Measurements from ENCODE around the gene GMCL1. TPM values are rescaled to one million over a fixed set of nuclear protein-coding genes. Genes with fewer than 3 reads are reported as not detected.

Gene GMCL1
- total RNA-seq, 1 donor from 2014 or later = 8.7 TPM

GRCh38 chr2:69789175-69789721 lies 40.2 kb upstream of the GMCL1 start:
- no peak overlapping the region for H3K4me3 ChIP-seq (ENCODE audit: low read depth, low read length)
- no peak for TF ChIP-seq CTCF (conservative IDR thresholded peaks at IDR 0.05; ENCODE audit: low read depth, low read length)
- DNase-seq (ENCODE audit: low read depth) = peak; percentile 91

DNA sequence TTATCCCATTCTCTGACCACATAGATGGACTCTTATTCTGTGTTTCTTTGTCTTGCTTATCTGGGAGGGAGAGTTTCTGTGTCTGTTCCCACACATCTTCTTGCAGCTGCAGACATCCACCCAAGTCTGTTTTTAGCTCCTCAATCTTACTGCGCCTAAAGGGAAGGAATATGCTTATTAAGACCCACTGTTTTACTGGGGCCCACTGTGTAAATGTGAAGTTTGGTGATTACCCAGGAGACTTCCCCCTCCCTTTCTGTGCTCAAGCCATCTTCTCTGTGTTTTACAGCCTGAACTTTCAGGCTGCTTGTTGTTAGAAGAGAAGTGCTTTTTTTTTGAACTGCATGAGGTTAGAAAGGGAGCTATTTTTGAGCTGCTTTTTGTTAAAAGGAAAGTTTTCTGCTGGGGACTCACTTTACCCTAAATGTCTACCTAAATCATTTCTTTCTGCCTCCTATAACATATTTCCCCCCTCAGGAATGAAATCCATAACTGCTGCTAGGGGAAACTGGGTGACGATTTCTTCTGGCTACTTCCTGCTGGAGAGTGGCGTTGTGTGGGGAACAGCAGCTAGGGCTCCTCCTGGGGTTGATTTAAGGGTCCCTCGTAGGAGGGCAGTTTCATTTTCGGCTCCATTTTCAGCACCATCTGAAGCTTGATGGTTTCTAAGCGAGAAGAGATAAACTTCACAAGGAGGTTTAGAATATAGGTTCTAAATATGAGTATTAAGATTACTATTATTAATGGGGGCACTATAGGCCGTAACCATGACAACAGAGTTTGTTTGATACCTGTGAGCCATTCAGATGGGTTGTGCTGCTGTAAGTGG lies 39.5 kb upstream of the GMCL1 start:
- TF ChIP-seq CTCF (conservative IDR thresholded peaks at IDR 0.05; ENCODE audit: low read depth, low read length) = no peak
- no peak overlapping the region for H3K4me3 ChIP-seq (ENCODE audit: low read depth, low read length)
- no peak for DNase-seq (ENCODE audit: low read depth)

DNA sequence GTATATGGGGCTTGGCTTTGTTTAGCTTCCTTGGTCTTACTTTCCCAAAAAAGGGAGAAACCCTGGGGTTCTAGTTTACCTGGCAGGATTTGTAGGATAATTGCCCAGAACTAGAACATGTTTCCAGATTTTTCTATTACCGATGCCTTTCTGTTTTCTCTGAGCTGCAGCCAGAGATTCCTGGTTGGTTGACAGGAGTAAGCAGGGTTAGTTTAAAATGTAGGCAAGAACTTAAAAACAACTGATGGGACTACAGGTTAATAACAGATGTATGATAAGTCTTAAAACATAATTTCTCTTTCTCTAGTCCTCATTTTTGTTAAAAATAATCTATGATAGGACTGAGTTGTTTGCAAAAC lies 38.9 kb upstream of the GMCL1 start:
- no peak overlapping the region for H3K4me3 ChIP-seq (ENCODE audit: low read depth, low read length)
- no peak for DNase-seq (ENCODE audit: low read depth)
- no peak for TF ChIP-seq CTCF (conservative IDR thresholded peaks at IDR 0.05; ENCODE audit: low read depth, low read length)

- no peak for TF ChIP-seq CTCF (conservative IDR thresholded peaks at IDR 0.05; ENCODE audit: low read depth, low read length)
- no peak for DNase-seq (ENCODE audit: low read depth)
- H3K4me3 ChIP-seq (ENCODE audit: low read depth, low read length) = no peak overlapping the region
These were observed 38.4 kb upstream of the GMCL1 start for GRCh38 chr2:69791045-69791444.

DNA sequence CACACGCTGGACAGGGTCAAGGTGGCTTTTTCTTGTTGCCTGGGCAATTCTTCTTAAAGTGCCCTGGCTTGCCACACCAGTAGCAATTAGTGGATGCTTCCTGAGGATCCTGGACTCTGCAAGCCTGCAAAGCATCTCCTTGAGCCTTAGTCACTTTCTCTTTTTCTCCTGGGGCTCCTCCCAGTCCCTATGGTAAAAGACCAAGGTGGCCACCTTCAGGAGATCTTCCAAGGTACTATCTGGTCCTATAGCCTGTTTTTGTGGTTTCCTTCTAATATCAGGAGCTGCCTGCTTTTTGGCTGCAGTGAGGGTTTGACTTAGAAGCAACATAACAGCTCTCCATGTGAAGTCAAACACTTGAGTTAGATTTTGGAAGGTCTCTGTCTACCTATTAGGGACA lies 33.3 kb upstream of the GMCL1 start:
- no peak for TF ChIP-seq CTCF (conservative IDR thresholded peaks at IDR 0.05; ENCODE audit: low read depth, low read length)
- H3K4me3 ChIP-seq (ENCODE audit: low read depth, low read length) = no peak overlapping the region
- no peak for DNase-seq (ENCODE audit: low read depth)

- DNase-seq (ENCODE audit: low read depth) = no peak
- H3K4me3 ChIP-seq (ENCODE audit: low read depth, low read length) = no peak overlapping the region
- TF ChIP-seq CTCF (conservative IDR thresholded peaks at IDR 0.05; ENCODE audit: low read depth, low read length) = no peak
These were observed 32.2 kb upstream of the GMCL1 start for GRCh38 chr2:69797235-69797634.

DNA sequence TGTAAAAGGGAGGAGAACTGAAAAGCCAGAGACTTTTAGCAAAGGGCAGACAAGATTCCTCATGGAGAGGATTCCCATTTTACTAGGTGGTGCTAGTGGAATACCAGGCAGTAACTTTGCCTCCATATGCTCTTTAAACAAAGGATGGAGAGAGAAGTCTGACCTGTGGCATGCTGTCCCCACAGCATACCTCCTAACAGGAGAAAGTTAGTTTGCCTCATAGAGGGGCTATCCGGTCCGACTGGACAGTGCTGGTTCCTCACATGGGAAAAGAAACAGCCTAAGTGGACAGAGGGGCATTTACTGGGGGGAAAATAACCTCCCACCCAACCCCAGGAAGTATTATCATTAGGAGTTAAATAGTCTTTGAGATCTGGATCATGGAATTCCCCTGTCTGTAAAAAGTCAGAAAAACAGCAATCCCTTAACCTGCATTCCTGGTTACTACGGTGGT lies 31.6 kb upstream of the GMCL1 start:
- TF ChIP-seq CTCF (conservative IDR thresholded peaks at IDR 0.05; ENCODE audit: low read depth, low read length) = no peak
- H3K4me3 ChIP-seq (ENCODE audit: low read depth, low read length) = no peak overlapping the region

More for the DNA sequence above, 31.6 kb upstream of the GMCL1 start:
- peak; percentile 38 for DNase-seq (ENCODE audit: low read depth)

All from epithelial cell of proximal tubule (primary cell).